Stimulated activated CD8-positive, alpha-beta memory T cell treated with anti-CD3 and anti-CD28 coated beads, Interleukin-7, amount 100 ng/mL, for 4 hours (primary cell): ENCODE results near the gene ATF1.
"Not testable (repeated sequence)": the region's sequence is repeated elsewhere in the genome, so short reads cannot be mapped to it uniquely, and the experiment has no call there.

ENCODE experiments used
- DNase-seq, 2 donors: peaks; one replicate each; pipeline ENCODE4 v3.0.0-alpha.2; 2020; ENCODE audit warnings: low read depth in 2 of 2

The ATF1 gene

GRCh38 chr12:50859621-50860310 is 95.9 kb downstream of the ATF1 start:
- DNase-seq, result no peak

GRCh38 chr12:50862316-50862715 is 98.4 kb downstream of the ATF1 start:
- DNase-seq, result no peak

- DNase-seq, result no peak
These were observed 101.4 kb downstream of the ATF1 start for GRCh38 chr12:50865266-50865665.

GRCh38 chr12:50868881-50869280 is 105.0 kb downstream of the ATF1 start:
- DNase-seq, result not testable (repeated sequence)
